ENCODE results near the gene CCDC187. TPM values are rescaled to one million over a fixed set of nuclear protein-coding genes. Genes with fewer than 3 reads are reported as not detected.
A peak's percentile ranks its signal among the peaks of the same experiment; 100 is the strongest.

CCDC187 gene
- total RNA-seq, 1 donor from 2014 or later, result not detected

GRCh38 chr9:136284951-136285350 lies 18.9 kb downstream of the CCDC187 start:
- DNase-seq (ENCODE audit: low read depth, low spot score), result no peak

GRCh38 chr9:136284311-136284710 lies 19.6 kb downstream of the CCDC187 start:
- DNase-seq (ENCODE audit: low read depth, low spot score), result no peak

GRCh38 chr9:136283291-136284235 lies 20.3 kb downstream of the CCDC187 start:
- DNase-seq (ENCODE audit: low read depth, low spot score), result peak; percentile 19

- no peak for DNase-seq (ENCODE audit: low read depth, low spot score)
These were observed 21.5 kb downstream of the CCDC187 start for GRCh38 chr9:136282272-136282861.

- no peak for DNase-seq (ENCODE audit: low read depth, low spot score)
These were observed 22.2 kb downstream of the CCDC187 start for GRCh38 chr9:136281421-136282271.

GRCh38 chr9:136280535-136281315 lies 23.2 kb downstream of the CCDC187 start:
- no peak for DNase-seq (ENCODE audit: low read depth, low spot score)

- no peak for DNase-seq (ENCODE audit: low read depth, low spot score)
These were observed 24.4 kb downstream of the CCDC187 start for GRCh38 chr9:136279471-136279870.

- DNase-seq (ENCODE audit: low read depth, low spot score), result no peak
These were observed 25.0 kb downstream of the CCDC187 start for GRCh38 chr9:136278894-136279293.

- DNase-seq (ENCODE audit: low read depth, low spot score), result no peak
These were observed 25.7 kb downstream of the CCDC187 start for GRCh38 chr9:136278221-136278620.

- no peak for DNase-seq (ENCODE audit: low read depth, low spot score)
These were observed 26.1 kb downstream of the CCDC187 start for GRCh38 chr9:136277746-136278145.

- no peak for DNase-seq (ENCODE audit: low read depth, low spot score)
These were observed 27.2 kb downstream of the CCDC187 start for GRCh38 chr9:136276716-136277115.

GRCh38 chr9:136275655-136276429 lies 28.1 kb downstream of the CCDC187 start:
- no peak for DNase-seq (ENCODE audit: low read depth, low spot score)

- DNase-seq (ENCODE audit: low read depth, low spot score), result no peak
These were observed 28.9 kb downstream of the CCDC187 start for GRCh38 chr9:136274786-136275654.

GRCh38 chr9:136273921-136274785 lies 29.7 kb downstream of the CCDC187 start:
- no peak for DNase-seq (ENCODE audit: low read depth, low spot score)

- DNase-seq (ENCODE audit: low read depth, low spot score), result no peak
These were observed 30.5 kb downstream of the CCDC187 start for GRCh38 chr9:136273244-136273865.

- DNase-seq (ENCODE audit: low read depth, low spot score), result no peak
These were observed 33.7 kb downstream of the CCDC187 start for GRCh38 chr9:136270173-136270705.

GRCh38 chr9:136268735-136269134 lies 35.2 kb downstream of the CCDC187 start:
- no peak for DNase-seq (ENCODE audit: low read depth, low spot score)

GRCh38 chr9:136268318-136268717 lies 35.6 kb downstream of the CCDC187 start:
- no peak for DNase-seq (ENCODE audit: low read depth, low spot score)

All from pulmonary artery endothelial cell (primary cell).